Measurements from ENCODE around the gene ARFGEF2.

GRCh38 chr20:48880331-48880730 lies 41.2 kb upstream of the ARFGEF2 start:
- TF ChIP-seq CTCF (IDR thresholded peaks at IDR 0.05 in 2 of 3, conservative IDR thresholded peaks at IDR 0.05 in 1 of 3; ENCODE audit: borderline replicate concordance in 1 of 3, insufficient read depth in 1 of 3, low read depth in 2 of 3, low read length in 2 of 3) (no peak), SIN3A (IDR thresholded peaks at IDR 0.05; ENCODE audit: low read depth) (no peak), RAD21 (IDR thresholded peaks at IDR 0.05; ENCODE audit: low read depth) (no peak), POLR2AphosphoS5 (IDR thresholded peaks at IDR 0.05; ENCODE audit: low read depth, low read length) (no peak), POLR2A (IDR thresholded peaks at IDR 0.05; ENCODE audit: borderline replicate concordance, extremely low read depth, insufficient read depth, insufficient read length) (no peak), CEBPB (IDR thresholded peaks at IDR 0.05; ENCODE audit: low read depth) (no peak), EZH2 (IDR thresholded peaks at IDR 0.05) (no peak), REST (IDR thresholded peaks at IDR 0.05; ENCODE audit: low read depth) (no peak), MAX (IDR thresholded peaks at IDR 0.05) (no peak), JUND (IDR thresholded peaks at IDR 0.05) (no peak), FOSL1 (IDR thresholded peaks at IDR 0.05; ENCODE audit: low read depth) (no peak)
